ENCODE measurements around the gene PCDHA7.
"Not testable (repeated sequence)": the region's sequence is repeated elsewhere in the genome, so short reads cannot be mapped to it uniquely, and the experiment has no call there.

PCDHA7 gene, protein sequence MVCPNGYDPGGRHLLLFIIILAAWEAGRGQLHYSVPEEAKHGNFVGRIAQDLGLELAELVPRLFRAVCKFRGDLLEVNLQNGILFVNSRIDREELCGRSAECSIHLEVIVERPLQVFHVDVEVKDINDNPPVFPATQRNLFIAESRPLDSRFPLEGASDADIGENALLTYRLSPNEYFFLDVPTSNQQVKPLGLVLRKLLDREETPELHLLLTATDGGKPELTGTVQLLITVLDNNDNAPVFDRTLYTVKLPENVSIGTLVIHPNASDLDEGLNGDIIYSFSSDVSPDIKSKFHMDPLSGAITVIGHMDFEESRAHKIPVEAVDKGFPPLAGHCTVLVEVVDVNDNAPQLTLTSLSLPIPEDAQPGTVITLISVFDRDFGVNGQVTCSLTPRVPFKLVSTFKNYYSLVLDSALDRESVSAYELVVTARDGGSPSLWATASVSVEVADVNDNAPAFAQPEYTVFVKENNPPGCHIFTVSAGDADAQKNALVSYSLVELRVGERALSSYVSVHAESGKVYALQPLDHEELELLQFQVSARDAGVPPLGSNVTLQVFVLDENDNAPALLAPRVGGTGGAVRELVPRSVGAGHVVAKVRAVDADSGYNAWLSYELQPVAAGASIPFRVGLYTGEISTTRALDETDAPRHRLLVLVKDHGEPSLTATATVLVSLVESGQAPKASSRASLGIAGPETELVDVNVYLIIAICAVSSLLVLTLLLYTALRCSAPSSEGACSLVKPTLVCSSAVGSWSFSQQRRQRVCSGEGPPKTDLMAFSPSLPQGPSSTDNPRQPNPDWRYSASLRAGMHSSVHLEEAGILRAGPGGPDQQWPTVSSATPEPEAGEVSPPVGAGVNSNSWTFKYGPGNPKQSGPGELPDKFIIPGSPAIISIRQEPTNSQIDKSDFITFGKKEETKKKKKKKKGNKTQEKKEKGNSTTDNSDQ

DNA sequence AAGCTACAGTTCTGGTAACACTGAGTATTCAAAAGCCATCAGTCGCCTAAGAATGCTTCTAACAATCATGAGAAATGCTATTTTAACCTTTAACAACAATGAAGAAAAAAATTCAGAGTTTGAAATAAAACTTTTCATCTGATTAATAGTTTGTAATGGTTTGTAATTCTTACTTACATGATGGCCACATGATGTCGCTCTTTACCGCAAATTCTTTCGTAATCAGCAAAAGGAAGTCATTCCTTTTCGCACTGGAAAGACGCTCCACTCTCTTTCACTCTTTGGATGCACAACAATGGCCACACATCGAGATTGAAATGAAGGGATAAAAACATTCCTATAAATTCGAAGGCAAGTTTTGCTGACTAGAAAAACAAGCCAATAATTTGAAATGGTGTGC lies at the start of gene PCDHA7:
Gene PCDHA7, plus strand, starts transcription at position 277 of the 400 bp plus-strand sequence. Its CDS starts 115 bp downstream, at position 392.
- peak in 1 of 2 experiments; percentile 1 for DNase-seq (ENCODE audit: low read depth in 2 of 2)

DNA sequence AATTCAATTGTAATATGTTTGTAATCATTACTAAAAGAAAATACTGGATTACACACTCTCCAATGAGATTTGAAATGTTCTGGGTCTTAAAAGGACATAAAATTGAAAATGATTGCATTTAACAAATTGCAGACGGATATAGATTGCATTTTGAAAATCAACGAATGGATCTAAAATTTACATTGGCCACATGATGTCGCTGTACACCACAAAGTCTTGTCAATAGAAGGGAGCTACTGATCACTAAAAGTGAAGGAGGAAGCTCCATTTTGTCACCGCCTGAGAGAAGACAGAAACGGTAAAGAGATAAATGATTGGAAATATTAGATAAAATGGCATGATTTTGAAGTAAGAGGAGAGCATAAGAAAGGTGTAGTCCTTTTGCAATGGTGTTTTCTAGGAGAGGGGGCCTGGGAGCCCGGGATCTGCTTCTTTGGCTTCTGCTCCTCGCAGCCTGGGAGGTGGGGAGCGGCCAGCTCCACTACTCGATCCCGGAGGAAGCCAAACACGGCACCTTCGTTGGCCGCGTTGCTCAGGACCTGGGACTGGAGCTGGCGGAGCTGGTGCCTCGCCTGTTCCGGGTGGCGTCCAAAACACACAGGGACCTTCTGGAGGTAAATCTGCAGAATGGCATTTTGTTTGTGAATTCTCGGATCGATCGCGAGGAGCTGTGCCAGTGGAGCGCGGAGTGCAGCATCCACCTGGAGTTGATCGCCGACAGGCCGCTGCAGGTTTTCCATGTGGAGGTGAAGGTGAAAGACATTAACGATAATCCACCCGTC lies 48.0 kb upstream of the PCDHA7 start, which contains the start of gene PCDHA1:
Gene PCDHA1, plus strand, starts transcription at position 236 of the 782 bp plus-strand sequence.
- DNase-seq (ENCODE audit: low read depth in 2 of 2) = no peak

DNA sequence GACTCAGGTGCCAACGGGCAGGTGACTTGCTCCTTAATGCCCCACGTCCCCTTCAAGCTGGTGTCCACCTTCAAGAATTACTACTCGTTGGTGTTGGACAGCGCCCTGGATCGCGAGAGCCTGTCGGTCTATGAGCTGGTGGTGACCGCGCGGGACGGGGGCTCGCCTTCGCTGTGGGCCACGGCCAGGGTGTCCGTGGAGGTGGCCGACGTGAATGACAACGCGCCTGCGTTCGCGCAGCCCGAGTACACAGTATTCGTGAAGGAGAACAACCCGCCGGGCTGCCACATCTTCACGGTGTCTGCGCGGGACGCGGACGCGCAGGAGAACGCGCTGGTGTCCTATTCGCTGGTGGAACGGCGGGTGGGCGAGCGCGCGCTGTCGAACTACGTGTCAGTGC lies 46.6 kb upstream of the PCDHA7 start:
- DNase-seq (ENCODE audit: low read depth in 2 of 2) = not testable (repeated sequence)

DNA sequence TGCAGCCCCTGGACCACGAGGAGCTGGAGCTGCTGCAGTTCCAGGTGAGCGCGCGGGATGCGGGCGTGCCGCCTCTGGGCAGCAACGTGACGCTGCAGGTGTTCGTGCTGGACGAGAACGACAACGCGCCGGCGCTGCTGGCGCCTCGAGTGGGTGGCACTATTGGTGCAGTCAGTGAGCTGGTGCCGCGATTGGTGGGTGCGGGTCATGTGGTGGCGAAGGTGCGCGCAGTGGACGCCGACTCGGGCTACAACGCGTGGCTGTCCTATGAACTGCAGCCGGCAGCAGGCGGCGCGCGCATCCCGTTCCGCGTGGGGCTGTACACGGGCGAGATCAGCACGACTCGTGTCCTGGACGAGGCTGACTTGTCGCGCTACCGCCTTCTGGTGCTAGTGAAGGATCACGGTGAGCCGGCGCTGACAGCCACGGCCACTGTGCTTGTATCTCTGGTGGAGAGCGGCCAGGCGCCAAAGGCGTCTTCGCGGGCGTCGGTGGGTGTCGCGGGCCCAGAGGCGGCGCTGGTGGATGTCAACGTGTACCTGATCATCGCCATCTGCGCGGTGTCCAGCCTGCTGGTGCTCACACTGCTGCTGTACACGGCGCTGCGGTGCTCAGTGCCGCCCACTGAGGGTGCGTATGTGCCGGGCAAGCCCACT lies 46.1 kb upstream of the PCDHA7 start:
- DNase-seq (ENCODE audit: low read depth in 2 of 2) = not testable (repeated sequence)

DNA sequence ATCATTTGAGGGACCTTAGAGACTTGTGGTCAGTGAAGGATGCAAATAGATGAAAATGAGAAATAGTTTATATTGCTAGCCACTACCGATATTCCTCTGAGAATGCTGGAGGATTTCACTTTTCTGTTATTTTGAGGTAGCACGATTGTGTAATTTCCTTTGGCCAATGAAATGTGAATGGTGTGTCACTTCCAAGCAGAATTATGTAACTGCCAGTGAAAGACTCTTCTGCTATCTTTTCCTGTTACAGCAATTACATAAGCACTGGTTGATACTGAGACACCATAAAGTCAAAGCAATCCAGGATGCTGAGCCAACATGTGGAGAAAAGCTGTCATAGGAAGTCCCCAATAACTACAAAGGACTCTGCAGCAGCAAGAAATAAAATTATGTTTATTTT lies 43.0 kb upstream of the PCDHA7 start:
- DNase-seq (ENCODE audit: low read depth in 2 of 2) = no peak

DNA sequence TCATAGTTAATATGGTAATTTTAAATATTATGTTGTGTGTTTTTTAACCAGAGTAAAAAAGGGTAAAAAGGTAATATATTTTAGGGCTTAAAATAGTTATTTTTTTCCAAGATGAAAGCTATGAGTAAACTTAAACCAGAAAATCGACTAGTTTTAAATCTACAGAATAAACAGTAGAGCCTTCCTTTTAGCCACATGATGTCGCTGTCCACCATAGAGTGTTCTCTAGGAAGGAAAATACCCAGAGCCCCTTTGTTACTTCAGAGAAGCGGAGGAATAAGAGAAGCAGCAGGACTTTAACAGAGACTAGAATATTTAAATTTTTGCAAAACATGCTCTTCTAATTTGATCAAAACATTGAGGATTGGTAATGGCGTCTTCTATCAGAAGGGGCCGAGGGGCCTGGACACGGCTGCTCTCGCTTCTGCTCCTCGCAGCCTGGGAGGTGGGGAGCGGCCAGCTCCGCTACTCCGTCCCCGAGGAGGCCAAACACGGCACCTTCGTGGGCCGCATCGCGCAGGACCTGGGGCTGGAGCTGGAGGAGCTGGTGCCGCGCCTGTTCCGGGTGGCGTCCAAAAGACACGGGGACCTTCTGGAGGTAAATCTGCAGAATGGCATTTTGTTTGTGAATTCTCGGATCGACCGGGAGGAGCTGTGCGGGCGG lies 39.3 kb upstream of the PCDHA7 start, which contains the start of gene PCDHA2:
Gene PCDHA2, plus strand, starts transcription at position 258 of the 664 bp plus-strand sequence.
- DNase-seq (ENCODE audit: low read depth in 2 of 2) = no peak

DNA sequence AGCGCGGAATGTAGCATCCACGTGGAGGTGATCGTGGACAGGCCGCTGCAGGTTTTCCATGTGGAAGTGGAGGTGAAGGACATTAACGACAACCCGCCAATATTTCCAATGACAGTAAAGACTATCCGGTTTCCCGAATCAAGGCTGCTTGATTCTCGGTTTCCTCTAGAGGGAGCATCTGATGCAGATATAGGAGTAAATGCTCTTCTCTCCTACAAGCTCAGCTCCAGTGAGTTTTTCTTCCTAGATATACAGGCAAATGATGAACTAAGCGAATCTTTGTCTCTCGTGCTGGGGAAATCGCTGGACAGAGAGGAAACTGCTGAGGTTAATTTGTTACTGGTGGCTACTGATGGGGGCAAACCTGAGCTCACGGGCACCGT lies 38.8 kb upstream of the PCDHA7 start:
- DNase-seq (ENCODE audit: low read depth in 2 of 2) = no peak

DNA sequence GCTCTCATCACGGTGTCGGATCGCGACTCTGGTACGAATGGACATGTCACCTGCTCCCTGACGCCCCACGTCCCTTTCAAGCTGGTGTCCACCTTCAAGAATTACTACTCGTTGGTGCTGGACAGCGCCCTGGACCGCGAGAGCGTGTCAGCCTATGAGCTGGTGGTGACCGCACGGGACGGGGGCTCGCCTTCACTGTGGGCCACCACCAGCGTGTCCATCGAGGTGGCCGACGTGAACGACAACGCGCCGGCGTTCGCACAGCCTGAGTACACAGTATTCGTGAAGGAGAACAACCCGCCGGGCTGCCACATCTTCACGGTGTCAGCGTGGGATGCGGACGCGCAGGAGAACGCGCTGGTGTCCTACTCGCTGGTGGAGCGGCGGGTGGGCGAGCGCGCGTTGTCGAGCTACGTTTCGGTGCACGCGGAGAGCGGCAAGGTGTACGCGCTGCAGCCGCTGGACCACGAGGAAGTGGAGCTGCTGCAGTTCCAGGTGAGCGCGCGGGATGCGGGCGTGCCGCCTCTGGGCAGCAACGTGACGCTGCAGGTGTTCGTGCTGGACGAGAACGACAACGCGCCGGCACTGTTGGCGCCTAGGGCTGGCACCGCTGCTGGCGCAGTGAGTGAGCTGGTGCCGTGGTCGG lies 37.9 kb upstream of the PCDHA7 start:
- DNase-seq (ENCODE audit: low read depth in 2 of 2) = not testable (repeated sequence)

DNA sequence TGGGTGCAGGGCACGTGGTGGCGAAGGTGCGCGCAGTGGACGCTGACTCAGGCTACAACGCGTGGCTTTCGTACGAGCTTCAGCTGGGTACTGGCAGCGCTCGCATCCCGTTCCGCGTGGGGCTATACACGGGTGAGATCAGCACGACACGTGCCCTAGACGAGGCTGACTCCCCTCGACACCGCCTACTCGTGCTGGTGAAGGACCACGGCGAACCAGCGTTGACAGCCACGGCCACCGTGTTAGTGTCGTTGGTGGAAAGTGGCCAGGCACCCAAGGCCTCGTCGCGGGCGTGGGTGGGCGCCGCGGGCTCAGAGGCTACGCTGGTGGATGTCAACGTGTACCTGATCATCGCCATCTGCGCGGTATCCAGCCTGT lies 37.4 kb upstream of the PCDHA7 start:
- DNase-seq (ENCODE audit: low read depth in 2 of 2) = no peak

DNA sequence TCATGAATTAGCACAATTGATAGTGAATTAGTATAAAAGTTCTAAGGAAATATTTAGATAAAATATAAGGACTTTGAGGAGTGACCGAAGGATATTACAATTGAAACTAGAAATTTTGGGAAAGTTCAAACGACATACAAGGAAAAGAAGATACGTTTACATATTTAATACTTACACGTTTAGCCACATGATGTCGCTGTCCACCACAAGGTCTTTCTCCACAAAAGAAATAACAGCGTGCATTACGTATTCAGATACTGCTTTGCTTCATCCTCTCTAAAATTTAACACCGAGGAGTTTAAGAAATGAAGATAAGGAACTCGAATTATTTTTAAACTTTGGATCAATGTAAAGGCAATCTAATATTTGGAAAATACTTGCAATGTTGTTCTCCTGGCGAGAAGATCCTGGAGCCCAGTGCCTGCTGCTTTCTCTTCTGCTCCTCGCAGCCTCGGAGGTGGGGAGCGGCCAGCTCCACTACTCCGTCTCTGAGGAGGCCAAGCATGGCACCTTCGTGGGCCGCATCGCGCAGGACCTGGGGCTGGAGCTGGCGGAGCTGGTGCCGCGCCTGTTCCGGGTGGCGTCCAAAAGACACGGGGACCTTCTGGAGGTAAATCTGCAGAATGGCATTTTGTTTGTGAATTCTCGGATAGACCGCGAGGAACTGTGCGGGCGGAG lies 33.1 kb upstream of the PCDHA7 start, which contains the start of gene PCDHA3:
Gene PCDHA3, plus strand, starts transcription at position 242 of the 678 bp plus-strand sequence.
- DNase-seq (ENCODE audit: low read depth in 2 of 2) = no peak

DNA sequence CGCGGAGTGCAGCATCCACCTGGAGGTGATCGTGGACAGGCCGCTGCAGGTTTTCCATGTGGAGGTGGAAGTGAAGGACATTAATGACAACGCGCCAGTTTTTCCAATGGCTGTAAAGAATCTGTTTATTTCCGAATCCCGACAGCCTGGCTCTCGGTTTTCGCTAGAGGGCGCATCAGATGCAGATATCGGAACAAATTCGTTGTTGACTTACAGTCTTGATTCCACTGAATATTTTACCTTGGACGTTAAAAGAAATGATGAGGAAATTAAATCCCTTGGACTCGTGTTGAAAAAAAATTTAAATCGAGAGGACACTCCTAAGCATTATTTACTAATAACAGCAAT lies 32.6 kb upstream of the PCDHA7 start:
- DNase-seq (ENCODE audit: low read depth in 2 of 2) = no peak

DNA sequence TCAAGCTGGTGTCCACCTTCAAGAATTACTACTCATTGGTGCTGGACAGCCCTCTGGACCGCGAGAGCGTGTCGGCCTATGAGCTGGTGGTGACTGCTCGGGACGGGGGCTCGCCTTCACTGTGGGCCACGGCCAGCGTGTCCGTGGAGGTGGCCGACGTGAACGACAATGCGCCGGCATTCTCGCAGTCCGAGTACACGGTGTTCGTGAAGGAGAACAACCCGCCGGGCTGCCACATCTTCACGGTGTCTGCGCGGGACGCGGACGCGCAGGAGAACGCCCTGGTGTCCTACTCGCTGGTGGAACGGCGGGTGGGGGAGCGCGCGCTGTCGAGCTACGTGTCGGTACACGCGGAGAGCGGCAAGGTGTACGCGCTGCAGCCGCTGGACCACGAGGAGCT lies 31.7 kb upstream of the PCDHA7 start:
- not testable (repeated sequence) for DNase-seq (ENCODE audit: low read depth in 2 of 2)

DNA sequence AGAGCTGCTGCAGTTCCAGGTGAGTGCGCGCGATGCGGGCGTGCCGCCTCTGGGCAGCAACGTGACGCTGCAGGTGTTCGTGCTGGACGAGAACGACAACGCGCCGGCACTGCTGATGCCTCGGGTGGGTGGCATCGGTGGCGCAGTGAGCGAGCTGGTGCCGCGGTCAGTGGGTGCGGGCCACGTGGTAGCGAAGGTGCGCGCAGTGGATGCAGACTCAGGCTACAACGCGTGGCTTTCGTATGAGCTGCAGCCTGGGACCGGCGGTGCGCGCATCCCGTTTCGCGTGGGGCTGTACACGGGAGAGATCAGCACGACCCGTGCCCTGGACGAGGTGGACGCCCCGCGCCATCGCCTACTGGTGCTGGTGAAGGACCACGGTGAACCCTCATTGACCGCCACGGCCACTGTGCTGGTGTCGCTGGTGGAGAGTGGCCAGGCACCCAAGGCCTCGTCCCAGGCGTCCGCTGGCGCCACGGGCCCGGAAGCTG lies 31.2 kb upstream of the PCDHA7 start:
- no peak for DNase-seq (ENCODE audit: low read depth in 2 of 2)

DNA sequence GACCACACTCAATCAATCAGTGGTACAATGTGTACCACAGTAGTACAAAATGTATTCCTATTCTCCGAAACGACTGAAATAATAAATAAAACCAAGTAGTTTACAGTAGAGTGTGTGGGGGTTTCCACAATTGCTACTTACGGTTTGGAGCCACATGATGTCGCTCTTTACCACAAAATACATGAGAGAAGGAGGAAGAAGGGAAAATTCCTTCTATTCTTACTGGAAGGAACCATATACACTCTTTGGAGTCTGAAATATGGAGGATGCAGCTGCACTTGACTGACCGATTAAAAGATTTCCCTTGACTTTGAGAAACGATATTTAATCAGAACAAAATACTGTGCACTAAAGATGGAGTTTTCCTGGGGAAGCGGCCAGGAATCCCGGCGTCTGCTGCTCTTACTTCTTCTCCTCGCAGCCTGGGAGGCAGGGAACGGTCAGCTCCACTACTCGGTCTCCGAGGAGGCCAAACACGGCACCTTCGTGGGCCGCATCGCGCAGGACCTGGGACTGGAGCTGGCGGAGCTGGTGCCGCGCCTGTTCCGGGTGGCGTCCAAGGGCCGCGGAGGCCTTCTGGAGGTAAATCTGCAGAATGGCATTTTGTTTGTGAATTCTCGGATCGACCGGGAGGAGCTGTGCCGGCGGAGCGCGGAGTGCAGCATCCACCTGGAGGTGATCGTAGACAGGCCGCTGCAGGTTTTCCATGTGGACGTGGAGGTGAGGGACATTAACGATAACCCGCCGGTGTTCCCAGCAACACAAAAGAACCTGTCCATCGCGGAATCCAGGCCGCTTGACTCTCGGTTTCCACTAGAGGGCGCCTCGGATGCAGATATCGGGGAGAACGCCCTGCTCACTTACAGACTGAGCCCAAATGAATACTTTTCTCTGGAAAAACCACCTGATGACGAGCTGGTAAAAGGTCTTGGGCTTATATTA lies 27.0 kb upstream of the PCDHA7 start, which contains the start of gene PCDHA4:
Gene PCDHA4, plus strand, starts transcription at position 235 of the 942 bp plus-strand sequence.
- no peak for DNase-seq (ENCODE audit: low read depth in 2 of 2)

DNA sequence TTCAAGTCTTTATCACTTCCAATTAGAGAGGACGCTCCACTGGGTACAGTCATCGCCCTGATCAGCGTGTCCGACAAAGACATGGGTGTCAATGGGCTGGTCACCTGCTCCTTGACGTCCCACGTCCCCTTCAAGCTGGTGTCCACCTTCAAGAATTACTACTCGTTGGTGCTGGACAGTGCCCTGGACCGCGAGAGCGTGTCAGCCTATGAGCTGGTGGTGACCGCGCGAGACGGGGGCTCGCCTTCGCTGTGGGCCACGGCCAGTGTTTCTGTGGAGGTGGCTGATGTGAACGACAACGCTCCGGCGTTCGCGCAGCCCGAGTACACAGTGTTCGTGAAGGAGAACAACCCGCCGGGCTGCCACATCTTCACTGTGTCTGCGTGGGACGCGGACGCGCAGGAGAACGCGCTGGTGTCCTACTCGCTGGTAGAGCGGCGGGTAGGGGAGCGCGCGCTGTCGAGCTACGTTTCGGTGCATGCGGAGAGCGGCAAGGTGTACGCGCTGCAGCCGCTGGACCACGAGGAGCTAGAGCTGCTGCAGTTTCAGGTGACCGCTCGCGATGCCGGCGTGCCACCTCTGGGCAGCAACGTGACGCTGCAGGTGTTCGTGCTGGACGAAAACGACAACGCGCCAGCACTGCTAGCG lies 25.7 kb upstream of the PCDHA7 start:
- not testable (repeated sequence) for DNase-seq (ENCODE audit: low read depth in 2 of 2)

DNA sequence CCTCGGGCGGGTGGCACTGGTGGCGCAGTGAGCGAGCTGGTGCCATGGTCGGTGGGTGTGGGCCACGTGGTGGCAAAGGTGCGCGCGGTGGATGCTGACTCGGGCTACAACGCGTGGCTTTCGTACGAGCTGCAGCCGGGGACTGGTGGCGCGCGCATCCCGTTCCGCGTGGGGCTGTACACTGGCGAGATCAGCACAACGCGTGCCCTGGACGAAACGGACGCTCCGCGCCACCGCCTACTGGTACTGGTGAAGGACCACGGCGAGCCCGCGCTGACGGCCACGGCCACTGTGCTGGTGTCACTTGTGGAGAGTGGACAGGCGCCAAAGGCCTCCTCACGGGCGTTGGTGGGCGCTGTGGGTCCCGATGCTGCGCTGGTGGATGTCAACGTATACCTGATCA lies 25.2 kb upstream of the PCDHA7 start:
- DNase-seq (ENCODE audit: low read depth in 2 of 2) = no peak

Measured in fibroblast of skin of left quadriceps (primary cell).